Kidney (tissue), 14 donors: ENCODE measurements around the gene ARMC7. TPM values are rescaled to one million over a fixed set of nuclear protein-coding genes. Genes with fewer than 3 reads are reported as not detected.

Experiments used
- DNase-seq, 5 donors: peaks; one replicate each; pipeline ENCODE4 v3.0.0-alpha.2; 2013 to 2020
- FAIRE-seq: peaks from 2 replicates; lab custom pipeline; 2012; peaks lifted over from hg19 to GRCh38; lab: Jason Lieb, UNC
- H3K27ac ChIP-seq, 2 donors: one replicate each; pipeline ENCODE4 v1.7.0; 2013; ENCODE audit warnings: low read depth in 2 of 2, low read length in 2 of 2, inconsistent platforms in 1 of 2
- H3K27me3 ChIP-seq: one replicate; pipeline ENCODE4 v1.7.1; 2013; ENCODE audit warnings: low read length, inconsistent platforms; ENCODE audit not compliant: control insufficient read depth, insufficient read depth
- H3K36me3 ChIP-seq, 3 donors: one replicate each; pipeline versions ENCODE4 v1.7.0 to v1.7.1; 2013; ENCODE audit warnings: low read length in 3 of 3, control low read depth in 1 of 3, inconsistent platforms in 1 of 3; ENCODE audit not compliant: insufficient read depth in 3 of 3, control insufficient read depth in 2 of 3
- H3K4me1 ChIP-seq, 3 donors: one replicate each; pipeline versions ENCODE4 v1.7.0 to v1.7.1; 2013; ENCODE audit warnings: low read length in 3 of 3, inconsistent platforms in 1 of 3, low read depth in 1 of 3; ENCODE audit not compliant: control insufficient read depth in 2 of 3, insufficient read depth in 2 of 3
- H3K4me3 ChIP-seq, 3 donors: one replicate each; pipeline versions ENCODE4 v1.7.0 to v1.8.1; 2013; ENCODE audit warnings: low read length in 3 of 3, control low read depth in 1 of 3, inconsistent platforms in 1 of 3
- H3K9ac ChIP-seq, 3 donors: one replicate each; pipeline versions ENCODE4 v1.7.0 to v1.7.1; 2013; ENCODE audit warnings: low read length in 3 of 3, control low read depth in 1 of 3, inconsistent platforms in 1 of 3
- H3K9me3 ChIP-seq, 3 donors: one replicate each; pipeline versions ENCODE4 v1.7.0 to v1.7.1; 2013; ENCODE audit warnings: low read length in 3 of 3, control low read depth in 1 of 3, inconsistent platforms in 1 of 3; ENCODE audit not compliant: control insufficient read depth in 2 of 3, insufficient read depth in 1 of 3
- CTCF ChIP-seq: IDR thresholded peaks from 3 replicates; pipeline ENCODE4 v1.5.1; 2012; ENCODE audit warnings: mild to moderate bottlenecking, moderate library complexity, borderline replicate concordance; ENCODE audit not compliant: insufficient read depth; ENCODE audit errors: extremely low read depth
- intact Hi-C: fragments of 100-400 bp; cut with DNase I; formaldehyde crosslinking; loops from one replicate; pipeline ENCODE4 v1.11.1; 2022
- polyA plus RNA-seq: library from polyadenylated mRNA; stranded (reverse); fragments of 350-450 nt; fragmentation: Illumina TruSeq; extraction: RNeasy Lipid Tissue Mini Kit (QIAGEN cat#74804); gene quantifications from one replicate; pipeline ENCODE4 v1.2.3, GENCODE V29; 2014; ENCODE audit warnings: low read depth, low replicate concordance; ENCODE audit not compliant: insufficient read depth
- total RNA-seq: library from RNA; stranded (reverse); fragmentation: NEBNext Ultra II Directional; extraction: Animal tissue kit (Norgen Biotek cat#: 25700); gene quantifications from one replicate; pipeline ENCODE4 v1.2.1, GENCODE V29; 2021
- donor health status: control.
- donor health status: control.
- donor health status: control.
- donor health status: control.
- donor health status: control.
- donor health status: DM: yes; HTN: yes; CAD: no.
- donor health status: Normal renal cell carcinoma (clear cell type).

Gene ARMC7
- total and polyA plus RNA-seq, 2 donors from 2014 or later: 31.8 to 35.1 TPM

GRCh38 chr17:75174996-75175395 lies 65.2 kb downstream of the ARMC7 start:
- Histone ChIP-seq H3K36me3 (peaks cover 10 to 17% (median 12%) of the 10 kb centered on the region in 3 donors), H3K9ac (no peak overlapping the region), H3K9me3 (no peaks in the 10 kb centered on the region), H3K4me3 (no peak overlapping the region), H3K4me1 (no peaks in the 10 kb centered on the region), H3K27ac (no peak overlapping the region), H3K27me3 (no peaks in the 10 kb centered on the region)
- no peak for TF ChIP-seq CTCF
- intact Hi-C loops: no loop called here
- FAIRE-seq (no peak), DNase-seq (peak in 1 of 5 donors; percentile 18)

- Histone ChIP-seq H3K4me1 (peaks cover 0 to 5% (median 0%) of the 10 kb centered on the region in 3 donors), H3K4me3 (no peak overlapping the region), H3K9me3 (no peaks in the 10 kb centered on the region), H3K36me3 (peaks cover 10 to 17% (median 14%) of the 10 kb centered on the region in 3 donors), H3K27ac (no peak overlapping the region), H3K9ac (no peak overlapping the region), H3K27me3 (no peaks in the 10 kb centered on the region)
- DNase-seq (no peak), FAIRE-seq (no peak)
- TF ChIP-seq CTCF: no peak
- intact Hi-C loops: no loop called here
Measured at GRCh38 chr17:75176625-75177024, 66.9 kb downstream of the ARMC7 start.

- H3K27ac ChIP-seq: no peak overlapping the region
- DNase-seq (no peak), FAIRE-seq (no peak)
- H3K4me3 ChIP-seq: no peak overlapping the region
- intact Hi-C loops: no loop called here
- H3K9me3 ChIP-seq: no peaks in the 10 kb centered on the region
- H3K36me3 ChIP-seq: peaks cover 10 to 15% (median 11%) of the 10 kb centered on the region in 3 donors
- H3K27me3 ChIP-seq: no peaks in the 10 kb centered on the region
- TF ChIP-seq CTCF: no peak
- H3K4me1 ChIP-seq: peaks cover 0 to 8% (median 0%) of the 10 kb centered on the region in 3 donors
- no peak overlapping the region for H3K9ac ChIP-seq
Measured at GRCh38 chr17:75178453-75178852, 68.7 kb downstream of the ARMC7 start.

Other genes starting within 250 kb of the ARMC7 start
- gene FDXR, start 237.0 kb upstream of the ARMC7 start, total RNA-seq: 9.0 TPM
- gene FDXR, start 237.0 kb upstream of the ARMC7 start, polyA plus RNA-seq: 15.2 TPM
- not detected for gene FADS6, start 216.3 kb upstream of the ARMC7 start, total RNA-seq
- gene FADS6, start 216.3 kb upstream of the ARMC7 start, polyA plus RNA-seq: not detected
- 0.22 TPM for gene USH1G, start 186.7 kb upstream of the ARMC7 start, total RNA-seq
- 0.17 TPM for gene USH1G, start 186.7 kb upstream of the ARMC7 start, polyA plus RNA-seq
- not detected for gene OTOP2, start 185.7 kb upstream of the ARMC7 start, total RNA-seq
- gene OTOP2, start 185.7 kb upstream of the ARMC7 start, polyA plus RNA-seq: not detected
- not detected for gene OTOP3, start 174.1 kb upstream of the ARMC7 start, total RNA-seq
- gene OTOP3, start 174.1 kb upstream of the ARMC7 start, polyA plus RNA-seq: not detected
- gene HID1, start 137.2 kb upstream of the ARMC7 start, total RNA-seq: 32.6 TPM
- gene HID1, start 137.2 kb upstream of the ARMC7 start, polyA plus RNA-seq: 13.6 TPM
- 29.3 TPM for gene CDR2L, start 122.3 kb upstream of the ARMC7 start, total RNA-seq
- 12.5 TPM for gene CDR2L, start 122.3 kb upstream of the ARMC7 start, polyA plus RNA-seq
- 23.1 TPM for gene MRPL58, start 97.3 kb upstream of the ARMC7 start, total RNA-seq
- gene MRPL58, start 97.3 kb upstream of the ARMC7 start, polyA plus RNA-seq: 84.5 TPM
- 261 TPM for gene ATP5PD, start 63.0 kb upstream of the ARMC7 start, total RNA-seq
- gene ATP5PD, start 63.0 kb upstream of the ARMC7 start, polyA plus RNA-seq: 916 TPM
- gene KCTD2, start 62.7 kb upstream of the ARMC7 start, total RNA-seq: 30.2 TPM
- gene KCTD2, start 62.7 kb upstream of the ARMC7 start, polyA plus RNA-seq: 26.0 TPM
- 184 TPM for gene SLC16A5, start 22.0 kb upstream of the ARMC7 start, total RNA-seq
- gene SLC16A5, start 22.0 kb upstream of the ARMC7 start, polyA plus RNA-seq: 28.4 TPM
- 59.4 TPM for gene NT5C, start 21.8 kb downstream of the ARMC7 start, total RNA-seq
- gene NT5C, start 21.8 kb downstream of the ARMC7 start, polyA plus RNA-seq: 74.9 TPM
- 76.4 TPM for gene JPT1, start 44.5 kb downstream of the ARMC7 start, total RNA-seq
- 122 TPM for gene JPT1, start 44.5 kb downstream of the ARMC7 start, polyA plus RNA-seq
- gene SUMO2, start 73.0 kb downstream of the ARMC7 start, total RNA-seq: 315 TPM
- 279 TPM for gene SUMO2, start 73.0 kb downstream of the ARMC7 start, polyA plus RNA-seq
- 67.1 TPM for gene NUP85, start 95.7 kb downstream of the ARMC7 start, total RNA-seq
- 23.9 TPM for gene NUP85, start 95.7 kb downstream of the ARMC7 start, polyA plus RNA-seq
- gene GGA3, start 151.6 kb downstream of the ARMC7 start, total RNA-seq: 49.2 TPM
- 8.0 TPM for gene GGA3, start 151.6 kb downstream of the ARMC7 start, polyA plus RNA-seq
- gene MRPS7, start 151.9 kb downstream of the ARMC7 start, total RNA-seq: 46.4 TPM
- gene MRPS7, start 151.9 kb downstream of the ARMC7 start, polyA plus RNA-seq: 134 TPM
- gene MIF4GD, start 161.3 kb downstream of the ARMC7 start, total RNA-seq: 30.1 TPM
- gene MIF4GD, start 161.3 kb downstream of the ARMC7 start, polyA plus RNA-seq: 28.2 TPM
- gene SLC25A19, start 179.5 kb downstream of the ARMC7 start, total RNA-seq: 11.2 TPM
- 15.3 TPM for gene SLC25A19, start 179.5 kb downstream of the ARMC7 start, polyA plus RNA-seq